Medulla oblongata (tissue), 1 donor: ENCODE measurements around the gene SIRT2.
"Not testable (repeated sequence)": the region's sequence is repeated elsewhere in the genome, so short reads cannot be mapped to it uniquely, and the experiment has no call there.

Experiments used
- DNase-seq: peaks from one replicate; pipeline ENCODE4 v3.0.0-alpha.2; 2015; ENCODE audit errors: extremely low spot score

The SIRT2 gene

DNA sequence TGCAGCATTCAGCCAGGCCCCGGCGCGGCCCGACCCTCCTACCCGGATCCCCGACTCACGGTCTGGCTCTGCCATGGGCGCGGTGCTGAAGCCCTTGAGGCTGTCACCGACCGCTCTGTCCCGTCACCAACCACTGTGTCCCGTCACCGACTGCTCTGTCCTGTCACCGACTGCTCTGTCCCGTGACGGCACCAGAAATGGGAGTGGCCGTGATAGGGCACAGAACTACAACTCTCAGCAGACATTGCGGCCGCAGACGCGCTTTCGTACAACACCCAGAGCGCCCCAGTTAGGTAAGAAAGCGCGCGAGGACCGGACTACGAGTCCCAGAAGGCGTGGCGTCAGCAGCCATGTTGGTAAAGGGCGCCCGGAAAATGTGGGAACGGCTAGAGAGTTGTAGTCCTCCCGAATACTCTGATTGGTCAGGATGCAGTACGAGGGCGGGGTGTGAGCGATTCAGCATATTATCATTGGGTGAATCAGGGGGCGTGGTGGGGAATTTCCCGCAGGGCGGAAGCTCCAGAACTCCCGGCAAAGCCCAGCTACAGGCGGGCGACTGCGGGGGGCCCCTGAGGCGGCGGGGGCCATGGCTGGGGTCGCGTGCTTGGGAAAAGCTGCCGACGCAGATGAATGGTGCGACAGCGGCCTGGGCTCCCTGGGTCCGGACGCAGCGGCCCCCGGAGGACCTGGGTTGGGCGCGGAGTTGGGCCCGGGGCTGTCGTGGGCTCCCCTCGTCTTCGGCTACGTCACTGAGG is at the start of gene SIRT2, which contains the start of gene NFKBIB:
TSS of gene SIRT2 (minus strand) at position 172 of the 755 bp plus-strand sequence. CDS start at position 75, 97 bp downstream.
TSS of gene NFKBIB (plus strand) at position 523 of the 755 bp plus-strand sequence. CDS start at position 587, 64 bp downstream.
- peak; percentile 100 for DNase-seq

DNA sequence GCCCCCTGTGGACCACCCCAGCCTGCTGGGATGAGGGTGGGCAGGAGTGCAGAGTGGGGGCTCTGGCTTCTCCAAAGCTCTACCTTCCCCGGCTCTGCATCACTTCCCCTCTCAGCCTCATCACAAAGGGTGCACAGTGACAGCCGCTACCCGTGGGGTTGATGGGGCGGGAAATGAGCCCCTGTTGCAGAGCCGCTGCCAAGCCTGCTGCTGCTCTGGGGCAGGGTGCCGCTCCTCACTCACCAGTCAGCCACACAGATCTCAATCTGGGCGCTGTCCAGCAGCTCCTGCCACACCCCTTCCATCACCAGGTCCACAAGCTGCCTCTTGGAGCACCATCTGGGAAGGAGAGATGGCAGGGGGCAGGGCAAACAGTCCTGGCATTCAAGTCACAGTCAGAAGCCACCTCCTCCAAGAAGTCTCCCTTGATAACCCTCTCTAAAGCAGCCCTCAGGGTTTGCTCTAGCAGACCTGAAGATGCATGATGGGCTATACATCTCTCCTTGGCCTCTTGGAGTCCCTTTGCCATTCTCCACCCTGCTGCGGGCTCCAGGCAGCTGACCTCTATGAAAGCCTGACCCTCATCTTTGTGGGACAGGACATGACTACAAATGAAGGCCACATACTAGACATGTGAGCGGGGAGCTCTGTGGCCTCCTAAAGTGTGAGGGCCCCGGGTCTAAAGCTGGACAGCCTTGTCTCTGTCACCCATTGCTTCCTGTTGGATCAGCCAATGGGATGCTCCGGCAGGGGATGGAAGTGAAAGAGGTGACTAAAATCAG is 47.0 kb upstream of the SIRT2 start:
- DNase-seq, result no peak

DNA sequence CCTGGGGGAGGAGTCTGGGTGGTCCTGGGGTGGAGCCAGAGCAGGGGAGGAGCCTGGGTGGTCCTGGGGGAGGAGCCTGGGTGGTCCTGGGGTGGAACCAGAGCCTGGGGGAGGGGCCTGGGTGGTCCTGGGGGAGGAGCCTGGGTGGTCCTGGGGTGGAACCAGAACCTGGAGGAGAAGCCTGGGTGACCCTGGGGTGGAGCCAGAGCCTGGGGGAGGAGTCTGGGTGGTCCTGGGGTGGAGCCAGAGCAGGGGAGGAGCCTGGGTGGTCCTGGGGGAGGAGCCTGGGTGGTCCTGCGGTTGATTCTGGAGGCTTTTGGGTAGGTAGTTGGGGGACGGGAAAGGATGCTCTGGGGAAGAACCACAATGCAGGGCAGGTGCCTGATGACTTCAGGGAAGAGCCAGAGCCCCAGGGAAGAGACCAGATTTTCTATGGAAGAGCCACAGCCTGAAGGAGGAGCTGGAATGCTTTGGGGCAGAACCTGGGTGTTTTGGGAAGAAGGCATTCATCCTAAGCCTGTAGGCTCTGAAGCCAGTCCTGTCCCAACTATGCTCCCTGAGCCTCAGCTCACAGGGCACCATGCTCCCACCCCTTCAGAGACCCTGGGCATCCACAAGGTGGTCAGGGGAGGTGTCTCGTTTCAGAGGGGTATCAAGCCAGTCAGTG is 46.3 kb upstream of the SIRT2 start:
- no peak for DNase-seq

DNA sequence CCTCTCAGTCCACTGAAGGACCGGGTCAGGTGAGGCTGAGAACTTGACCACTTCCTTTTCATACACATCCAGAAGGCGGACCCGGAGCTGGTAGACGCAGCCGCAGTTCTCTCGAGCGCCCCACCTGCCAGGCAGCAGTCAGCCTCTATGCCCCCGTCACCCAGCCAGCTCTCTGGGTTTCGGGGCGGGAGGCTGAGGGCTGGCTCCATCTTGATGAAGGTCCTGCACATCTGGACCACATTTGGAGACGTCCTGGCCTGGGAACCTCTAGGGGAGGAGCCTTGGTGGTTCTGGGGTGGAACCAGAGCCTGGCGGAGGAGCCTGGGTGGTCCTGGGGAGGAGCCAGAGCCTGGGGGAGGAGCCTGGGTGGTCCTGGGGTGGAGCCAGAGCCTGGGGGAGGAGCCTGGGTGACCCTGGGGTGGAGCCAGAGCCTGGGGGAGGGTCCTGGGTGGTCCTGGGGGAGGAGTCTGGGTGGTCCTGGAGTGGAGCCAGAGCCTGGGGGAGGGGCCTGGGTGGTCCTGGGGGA is 45.6 kb upstream of the SIRT2 start:
- DNase-seq, result no peak

DNA sequence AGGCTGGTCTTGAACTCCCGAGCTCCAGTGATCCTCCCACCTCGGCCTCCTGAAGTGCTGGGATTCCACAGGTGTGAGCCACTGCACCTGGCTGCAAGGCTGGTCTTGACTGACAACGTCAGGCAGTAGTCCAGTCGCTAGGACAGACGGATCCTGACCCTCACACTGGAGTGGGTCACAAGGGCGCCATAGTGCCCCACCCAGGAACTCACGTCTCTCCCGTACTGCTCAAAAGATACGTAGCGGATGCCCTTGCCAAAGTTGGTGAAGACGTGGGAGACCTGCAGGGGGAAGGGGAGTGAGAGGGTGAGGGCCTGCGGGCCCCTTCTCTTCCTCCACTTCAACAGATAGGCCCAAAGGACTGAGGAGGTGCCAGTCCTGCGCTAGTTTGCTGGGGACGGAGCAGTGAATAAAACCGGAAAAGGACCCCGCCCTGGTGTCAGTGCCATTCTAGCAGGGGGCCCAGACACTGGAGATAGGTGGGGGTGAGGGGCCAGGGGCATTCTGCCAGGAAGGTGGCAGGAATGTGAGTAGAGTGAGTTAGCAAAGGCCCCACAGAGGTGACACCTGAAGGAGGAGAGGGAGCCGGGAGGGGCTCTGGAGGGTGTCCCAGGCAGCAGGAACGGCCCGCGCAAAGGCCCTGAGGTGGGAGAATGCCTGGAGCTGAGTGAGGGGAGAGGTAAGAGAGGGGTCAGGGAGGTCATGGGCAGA is 43.2 kb upstream of the SIRT2 start:
- DNase-seq, result no peak

DNA sequence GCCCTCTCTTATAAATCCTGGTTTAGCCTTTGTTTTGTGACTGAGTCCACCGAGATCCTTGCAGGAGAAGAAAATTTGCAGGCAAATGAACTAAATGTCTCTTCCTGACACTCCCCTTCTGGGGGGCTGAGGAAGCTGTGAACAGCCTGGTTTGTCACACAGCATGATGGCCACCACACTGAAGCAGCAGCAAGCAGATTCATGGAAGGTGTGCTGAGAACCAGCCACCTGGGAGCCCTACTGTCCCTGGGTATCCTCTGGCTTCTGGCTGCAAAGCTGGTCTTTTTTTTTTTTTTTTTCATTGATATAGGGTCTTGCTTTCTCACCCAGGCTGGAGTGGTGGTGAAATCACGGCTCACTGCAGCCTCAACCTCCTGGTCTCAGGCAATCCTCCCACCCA is 42.6 kb upstream of the SIRT2 start:
- DNase-seq, result no peak

DNA sequence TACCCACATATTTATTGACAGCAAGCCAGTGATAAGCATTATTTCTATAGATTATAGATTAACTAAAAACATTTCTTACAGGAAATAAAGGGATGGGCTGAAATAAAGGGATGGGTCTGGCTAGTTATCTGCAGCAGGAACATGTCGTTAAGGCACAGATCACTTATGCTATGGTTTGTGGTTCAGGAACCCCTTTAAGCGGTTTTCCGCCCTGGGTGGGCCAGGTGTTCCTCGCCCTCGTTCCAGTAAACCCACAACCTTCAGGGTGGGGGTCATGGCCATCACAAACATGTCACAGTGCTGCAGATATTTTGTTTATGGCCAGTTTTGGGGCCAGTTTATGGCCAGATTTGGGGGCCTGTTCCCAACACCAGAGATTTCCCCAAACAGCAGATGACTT is 42.0 kb upstream of the SIRT2 start:
- DNase-seq, result not testable (repeated sequence)

DNA sequence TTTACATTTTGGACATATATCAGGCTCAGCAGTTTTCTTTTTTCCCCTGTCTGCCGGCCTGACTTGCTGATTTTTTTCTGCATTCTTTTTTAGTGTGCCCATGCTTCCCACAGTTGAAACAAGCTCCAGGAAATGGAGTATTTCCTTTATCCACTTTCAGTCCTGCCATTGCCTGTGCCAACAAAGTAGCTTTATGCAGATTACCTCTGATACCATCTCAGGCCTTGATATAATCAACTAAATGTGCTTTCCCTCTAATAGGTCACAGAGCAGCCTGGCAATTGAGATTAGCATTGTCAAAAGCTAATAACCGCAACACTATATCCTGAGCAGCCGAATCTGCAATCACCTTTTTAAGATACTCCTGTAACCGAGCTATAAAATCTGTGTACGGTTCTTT is 40.5 kb upstream of the SIRT2 start:
- no peak for DNase-seq

DNA sequence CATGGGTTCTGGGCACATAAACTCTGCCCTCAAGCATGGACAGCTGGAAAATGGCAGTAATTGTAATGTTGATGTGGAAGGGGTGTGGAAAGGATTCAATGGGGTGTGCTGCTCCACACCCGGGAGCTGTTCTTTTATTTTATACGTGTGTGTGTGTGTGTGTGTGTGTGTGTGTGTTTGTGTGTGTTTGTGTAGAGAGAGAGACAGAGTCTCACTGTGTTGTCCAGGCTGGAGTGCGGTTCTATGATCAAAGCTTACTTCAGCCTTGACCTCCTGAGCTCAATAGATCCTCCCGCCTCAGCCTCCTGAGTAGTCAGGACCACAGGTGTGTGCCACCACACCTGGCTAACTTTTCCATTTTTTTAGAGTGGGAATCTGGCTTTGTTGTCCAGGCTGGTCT is 34.1 kb upstream of the SIRT2 start:
- no peak for DNase-seq

DNA sequence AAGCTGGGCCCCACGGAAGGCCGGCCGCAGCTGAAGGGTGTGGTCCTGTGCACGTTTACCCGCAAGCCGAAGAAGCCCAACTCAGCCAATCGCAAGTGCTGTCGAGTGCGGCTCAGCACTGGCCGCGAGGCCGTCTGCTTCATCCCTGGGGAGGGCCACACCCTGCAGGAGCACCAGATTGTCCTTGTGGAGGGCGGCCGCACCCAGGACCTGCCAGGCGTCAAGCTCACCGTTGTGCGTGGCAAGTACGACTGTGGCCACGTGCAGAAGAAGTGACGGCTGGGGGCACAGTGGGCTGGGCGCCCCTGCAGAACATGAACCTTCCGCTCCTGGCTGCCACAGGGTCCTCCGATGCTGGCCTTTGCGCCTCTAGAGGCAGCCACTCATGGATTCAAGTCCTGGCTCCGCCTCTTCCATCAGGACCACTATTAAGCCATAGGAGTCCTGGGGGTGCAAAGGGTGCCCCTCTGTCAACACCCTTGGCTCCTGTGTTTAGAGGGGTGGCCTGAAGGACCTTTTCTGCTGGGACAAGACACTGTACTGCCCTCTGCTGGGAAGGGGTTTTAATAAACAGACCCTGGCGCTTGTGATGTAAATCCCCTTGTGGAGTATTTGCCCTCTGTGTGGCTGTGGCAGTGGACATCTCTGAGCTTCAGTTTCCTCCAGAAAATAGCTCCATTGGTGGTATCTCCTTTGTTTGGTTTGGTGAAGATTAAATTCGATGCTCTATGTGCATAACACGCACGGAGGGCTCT is 33.2 kb upstream of the SIRT2 start:
- peak; percentile 23 for DNase-seq

DNA sequence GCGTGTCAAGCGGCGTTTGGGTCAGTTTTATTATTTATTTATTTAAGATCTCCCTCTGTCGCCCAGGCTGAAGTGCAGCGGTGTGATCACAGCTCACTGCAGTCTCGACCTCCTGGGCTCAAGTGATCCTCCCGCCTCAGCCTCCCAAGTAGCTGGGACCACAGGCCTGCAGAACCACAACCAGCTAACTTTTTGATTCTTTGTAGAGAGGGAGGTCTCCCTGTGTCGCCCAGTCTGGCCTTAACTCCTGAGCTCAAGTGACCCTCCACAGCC is 32.0 kb upstream of the SIRT2 start:
- no peak for DNase-seq

DNA sequence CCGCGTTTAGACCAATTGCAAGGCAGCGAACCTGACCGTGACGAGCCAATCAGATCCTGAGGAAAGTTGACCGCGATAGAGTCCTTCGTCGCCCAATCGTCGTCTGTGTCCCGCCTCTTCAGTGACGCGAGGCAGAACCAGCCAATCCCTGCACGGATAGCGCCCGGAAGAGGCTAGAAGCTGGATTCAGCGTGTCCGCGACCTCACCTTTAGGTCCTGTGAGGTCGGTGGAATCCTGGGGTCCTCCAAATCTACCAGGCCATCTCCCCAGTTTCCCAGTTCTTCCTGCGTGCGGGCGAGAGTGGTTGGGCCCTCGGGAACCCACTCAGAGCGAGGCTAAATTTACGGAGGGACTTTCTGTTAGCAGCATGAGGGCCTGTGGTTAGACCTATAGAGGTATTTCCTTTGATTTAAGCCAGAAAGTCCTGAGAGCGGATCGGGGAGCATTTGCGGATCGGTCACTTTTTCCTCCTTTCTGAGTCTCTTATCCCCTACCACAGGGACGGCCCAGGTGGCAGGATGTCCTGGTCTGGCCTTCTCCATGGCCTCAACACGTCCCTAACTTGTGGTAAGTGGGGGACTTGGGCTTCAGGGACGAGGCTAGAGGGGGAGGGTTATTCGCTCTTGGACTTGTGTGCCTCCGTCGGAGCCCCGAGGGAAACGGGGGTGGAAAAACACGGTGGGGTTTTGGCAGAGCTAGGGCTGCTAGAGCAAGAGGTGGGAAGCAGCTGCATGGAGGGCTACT is 31.5 kb upstream of the SIRT2 start, which contains the start of gene MRPS12:
TSS of gene MRPS12 (plus strand) at position 169 of the 745 bp plus-strand sequence. CDS start at position 520, 351 bp downstream.
- DNase-seq, result peak; percentile 100

DNA sequence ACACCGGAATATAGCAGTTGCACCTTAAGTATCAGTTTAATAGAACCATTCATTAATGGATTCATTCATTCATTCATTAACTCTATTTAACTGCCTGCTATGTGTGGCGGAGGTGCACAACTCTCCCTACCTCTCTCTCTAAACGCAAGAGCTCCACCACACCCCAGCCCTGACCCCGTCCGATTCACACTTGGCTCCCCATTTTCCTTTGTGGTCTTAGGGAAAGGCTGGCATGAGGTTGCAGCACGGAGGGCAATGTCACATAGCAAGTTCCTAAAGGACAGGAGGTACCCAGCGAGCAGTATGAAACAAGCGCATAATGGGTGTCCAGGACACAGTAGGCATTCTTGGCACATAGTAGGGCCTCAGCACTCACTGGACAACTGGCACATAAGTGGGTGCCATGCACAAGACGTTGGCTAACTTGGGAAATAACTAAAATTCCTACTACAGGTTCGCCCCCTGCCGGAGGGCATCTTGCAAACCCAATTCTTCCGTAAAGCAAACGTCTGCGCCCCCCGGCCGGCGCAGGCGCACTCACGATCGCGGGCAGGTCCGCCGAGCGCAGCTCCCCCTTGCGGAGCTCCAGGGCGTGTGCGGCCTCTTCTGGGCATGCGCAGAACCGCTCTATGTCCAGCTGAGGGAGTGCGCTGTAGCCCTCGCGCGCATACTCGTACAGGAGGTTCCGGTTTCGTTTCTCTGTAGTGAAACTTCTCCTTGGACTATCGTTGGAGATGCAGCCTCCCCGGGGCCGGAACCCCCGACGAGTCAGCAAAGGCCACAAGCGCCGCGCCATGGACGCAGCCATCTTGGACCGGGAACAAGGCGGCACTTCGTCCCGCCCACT is 30.7 kb upstream of the SIRT2 start, which contains the start of gene SARS2:
TSS of gene SARS2 (minus strand) at position 835 of the 847 bp plus-strand sequence. CDS start at position 808, 27 bp downstream.
- peak; percentile 96 for DNase-seq

DNA sequence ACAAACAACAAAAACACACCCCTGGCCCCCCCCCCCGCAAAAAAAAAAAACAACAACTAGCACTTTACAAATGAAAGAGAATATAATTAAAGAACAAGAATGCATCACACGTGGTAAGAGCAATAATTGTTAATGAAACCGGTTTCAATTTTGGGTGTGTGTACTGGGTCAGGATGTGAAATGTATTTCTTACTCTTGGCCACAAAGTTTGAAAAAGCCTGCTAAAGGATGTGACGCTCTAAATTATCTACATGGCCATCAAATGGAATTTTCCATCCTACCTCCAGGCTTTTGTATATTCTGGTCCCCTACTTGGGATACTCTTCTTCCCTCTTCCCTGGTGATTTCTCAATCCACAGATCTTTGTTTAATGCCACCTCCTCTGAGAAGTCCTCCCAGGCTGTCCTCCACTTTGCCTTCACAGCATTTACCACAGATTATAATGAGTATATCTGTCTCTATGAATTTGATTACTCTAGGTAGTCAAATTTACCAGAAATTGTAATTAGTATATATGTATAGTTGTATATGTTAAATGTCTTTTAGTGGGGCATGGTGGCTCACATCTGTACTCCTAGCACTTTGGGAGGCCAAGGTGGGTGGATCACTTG is 29.1 kb upstream of the SIRT2 start:
- DNase-seq, result no peak

DNA sequence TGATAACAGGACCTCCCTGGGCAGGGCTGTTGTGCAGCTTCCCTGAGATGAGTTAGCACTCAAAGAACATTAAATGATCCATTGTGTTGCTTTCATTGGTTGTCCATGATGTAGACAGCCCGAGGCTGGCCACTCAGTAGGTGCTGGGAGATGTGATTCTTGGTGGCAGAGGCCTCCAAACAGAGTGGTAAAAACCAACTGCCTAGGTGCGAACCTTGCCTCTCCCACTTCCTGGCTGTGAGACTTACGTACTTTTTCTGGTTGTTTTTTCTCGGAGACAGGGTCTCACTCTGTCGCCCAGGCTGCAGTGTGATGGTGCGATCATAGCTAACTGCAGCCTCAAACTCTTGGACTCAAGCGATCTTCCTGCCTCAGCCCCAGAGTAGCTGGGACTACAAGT is 25.0 kb upstream of the SIRT2 start:
- DNase-seq, result no peak

DNA sequence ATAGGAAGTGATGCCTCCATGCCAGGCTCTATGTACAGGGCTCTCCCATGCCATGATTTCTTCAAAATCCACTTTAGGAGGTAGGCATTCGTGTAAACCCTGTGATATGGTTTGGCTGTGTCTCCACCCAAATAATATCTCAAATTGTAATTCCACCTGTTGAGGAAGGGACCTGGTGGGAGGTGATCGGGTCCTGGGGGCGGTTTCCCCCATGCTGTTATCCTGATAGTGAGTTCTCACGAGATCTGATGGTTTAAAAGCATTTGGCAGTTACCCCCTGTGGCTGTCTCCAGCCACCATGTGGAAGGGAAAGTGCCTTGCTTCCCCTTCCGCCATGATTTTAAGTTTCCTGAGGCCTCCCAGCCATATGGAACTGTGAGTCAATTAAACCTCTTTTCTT is 23.1 kb upstream of the SIRT2 start:
- no peak for DNase-seq

DNA sequence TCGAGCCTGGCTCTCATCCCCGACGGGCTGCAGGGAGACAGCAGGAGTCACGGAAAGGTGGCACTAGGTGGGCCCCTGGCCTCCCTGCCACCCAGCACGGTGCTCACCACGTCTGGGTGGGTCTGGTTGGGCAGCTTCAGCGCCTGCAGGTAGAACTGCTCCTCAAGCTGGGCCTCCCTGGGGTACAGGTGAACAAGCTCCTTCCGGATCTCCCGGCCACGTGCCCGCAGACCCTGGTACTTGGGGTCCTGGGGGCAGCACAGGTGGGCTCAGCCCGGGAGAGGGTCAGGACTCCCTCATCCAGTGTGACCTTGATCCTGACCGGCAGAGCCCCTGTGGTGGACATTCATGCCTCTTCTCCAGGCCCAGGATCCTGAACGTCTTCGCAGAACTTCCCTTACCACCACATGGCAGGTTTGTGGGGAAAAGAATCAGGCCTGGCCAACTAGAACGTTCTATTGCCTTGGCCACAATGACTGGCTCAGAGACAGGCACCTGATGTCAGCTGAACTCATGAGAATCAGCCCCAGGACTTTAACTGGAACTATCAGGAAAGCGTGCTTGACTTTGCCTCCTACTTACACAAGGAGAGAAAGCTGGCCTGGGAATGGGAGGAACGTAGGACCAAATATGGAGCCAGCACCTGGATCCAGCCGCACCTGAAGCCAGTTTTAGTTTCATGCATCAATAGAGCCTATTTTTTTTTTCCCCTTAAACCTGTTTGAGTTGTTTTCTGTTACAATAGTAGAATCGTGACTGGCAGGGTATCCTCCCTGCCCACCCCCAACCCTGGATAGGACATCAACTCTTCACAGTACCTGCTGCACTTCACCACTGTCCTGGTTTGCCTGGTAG is 22.2 kb upstream of the SIRT2 start:
- no peak for DNase-seq
